Activated naive CD8-positive, alpha-beta T cell treated with anti-CD3 and anti-CD28 coated beads, Interleukin-2, amount 10 ng/mL, durations not matched to agents 7 days and 5 days (primary cell): ENCODE measurements around the gene KIR3DL2. TPM values are rescaled to one million over a fixed set of nuclear protein-coding genes. Genes with fewer than 3 reads are reported as not detected.
"Not testable (repeated sequence)": the region's sequence is repeated elsewhere in the genome, so short reads cannot be mapped to it uniquely, and the experiment has no call there.

Experiments
- ATAC-seq: fragments of 150-1000 bp; cut with Tn5 transposase; one replicate; pipeline ENCODE4 v1.10.0; 2021; ENCODE audit warnings: low read depth, moderate library complexity
- POLR2A ChIA-PET: fragments of 350-600 bp; sonication (Branson Sonifier 250); formaldehyde crosslinking; loops from one replicate; lab custom pipeline; 2021; ENCODE audit warnings: antibody characterized with exemption; lab: Charles Lee
- DNase-seq: peaks from one replicate; pipeline ENCODE4 v3.0.0; 2021
- H3K27ac Mint-ChIP-seq: one replicate; pipeline ENCODE4 v1.8.0; 2022; ENCODE audit warnings: mild to moderate bottlenecking, mixed read lengths
- H3K27me3 Mint-ChIP-seq: one replicate; pipeline ENCODE4 v1.8.0; 2022; ENCODE audit warnings: mild to moderate bottlenecking, moderate library complexity, mixed read lengths
- H3K36me3 Mint-ChIP-seq: one replicate; pipeline ENCODE4 v1.8.0; 2021; ENCODE audit warnings: mild to moderate bottlenecking, mixed read lengths
- H3K4me1 Mint-ChIP-seq: one replicate; pipeline ENCODE4 v1.8.0; 2021; ENCODE audit warnings: mixed read lengths
- H3K4me3 Mint-ChIP-seq: one replicate; pipeline ENCODE4 v1.8.0; 2022; ENCODE audit warnings: mild to moderate bottlenecking, moderate library complexity, mixed read lengths
- H3K9me3 Mint-ChIP-seq: one replicate; pipeline ENCODE4 v1.8.0; 2021; ENCODE audit warnings: mixed read lengths
- total RNA-seq, 2 experiments: library from RNA; stranded (reverse); gene quantifications; one replicate each; pipeline ENCODE4 v1.2.3, GENCODE V29; 2021

Gene KIR3DL2
- under 1 TPM; 0.23 to 0.36 TPM for total RNA-seq

- H3K9me3 Mint-ChIP-seq, H3K4me3 Mint-ChIP-seq, H3K4me1 Mint-ChIP-seq, H3K27ac Mint-ChIP-seq, ATAC-seq, POLR2A ChIA-PET, H3K27me3 Mint-ChIP-seq, H3K36me3 Mint-ChIP-seq, DNase-seq: not testable (repeated sequence)
Measured at GRCh38 chr19:54850061-54850640, at the start of gene KIR3DL2. TSS of gene KIR3DL2 (plus strand) at chr19:54850443. CDS start at chr19:54850476, 33 bp downstream.

GRCh38 chr19:54803410-54803809 is 46.8 kb upstream of the KIR3DL2 start, which contains the start of gene KIR2DL4:
TSS of gene KIR2DL4 (plus strand) at chr19:54803610. CDS start at chr19:54803652, 42 bp downstream.
- H3K9me3 Mint-ChIP-seq, result peaks cover 2% of the 10 kb centered on the region
- POLR2A ChIA-PET, result no interaction called here
- peaks cover 12% of the 10 kb centered on the region for H3K27me3 Mint-ChIP-seq
- no peak within 1 kb of the TSS for H3K27ac Mint-ChIP-seq
- ATAC-seq, result no peak
- H3K4me1 Mint-ChIP-seq, result no peaks in the 10 kb centered on the region
- H3K36me3 Mint-ChIP-seq, result no peaks in the 10 kb centered on the region
- DNase-seq, result no peak
- H3K4me3 Mint-ChIP-seq, result no peak within 1 kb of the TSS

GRCh38 chr19:54804101-54804500 is 46.1 kb upstream of the KIR3DL2 start:
- Mint-ChIP-seq H3K9me3 (peaks cover 2% of the 10 kb centered on the region), H3K4me3 (no peak overlapping the region), H3K27ac (no peak overlapping the region), H3K27me3 (peaks cover 6% of the 10 kb centered on the region), H3K36me3 (no peaks in the 10 kb centered on the region), H3K4me1 (no peaks in the 10 kb centered on the region)
- POLR2A ChIA-PET, result no interaction called here
- no peak for DNase-seq
- no peak for ATAC-seq

GRCh38 chr19:54804571-54804970 is 45.7 kb upstream of the KIR3DL2 start:
- DNase-seq, result no peak
- H3K4me3 Mint-ChIP-seq, result no peak overlapping the region
- H3K27ac Mint-ChIP-seq, result no peak overlapping the region
- no peaks in the 10 kb centered on the region for H3K4me1 Mint-ChIP-seq
- H3K36me3 Mint-ChIP-seq, result no peaks in the 10 kb centered on the region
- ATAC-seq, result no peak
- H3K9me3 Mint-ChIP-seq, result peaks cover 3% of the 10 kb centered on the region
- H3K27me3 Mint-ChIP-seq, result peaks cover 8% of the 10 kb centered on the region
- POLR2A ChIA-PET, result no interaction called here

- H3K36me3 Mint-ChIP-seq, result no peaks in the 10 kb centered on the region
- POLR2A ChIA-PET, result no interaction called here
- no peaks in the 10 kb centered on the region for H3K4me1 Mint-ChIP-seq
- H3K4me3 Mint-ChIP-seq, result no peak overlapping the region
- no peak overlapping the region for H3K27ac Mint-ChIP-seq
- peaks cover 4% of the 10 kb centered on the region for H3K9me3 Mint-ChIP-seq
- no peak for DNase-seq
- no peak for ATAC-seq
- H3K27me3 Mint-ChIP-seq, result peaks cover 9% of the 10 kb centered on the region
Measured at GRCh38 chr19:54805665-54806515, 44.4 kb upstream of the KIR3DL2 start.

- POLR2A ChIA-PET, result no interaction called here
- H3K36me3 Mint-ChIP-seq, result no peaks in the 10 kb centered on the region
- H3K27me3 Mint-ChIP-seq, result peaks cover 11% of the 10 kb centered on the region
Measured at GRCh38 chr19:54806516-54806838, 43.8 kb upstream of the KIR3DL2 start.

GRCh38 chr19:54814571-54814970 is 35.7 kb upstream of the KIR3DL2 start:
- H3K27ac Mint-ChIP-seq, H3K4me3 Mint-ChIP-seq, POLR2A ChIA-PET, H3K9me3 Mint-ChIP-seq, ATAC-seq, DNase-seq, H3K4me1 Mint-ChIP-seq, H3K27me3 Mint-ChIP-seq, H3K36me3 Mint-ChIP-seq: not testable (repeated sequence)

More at GRCh38 chr19:54806516-54806838, 43.8 kb upstream of the KIR3DL2 start:
- DNase-seq (no peak), ATAC-seq (no peak)
- peaks cover 6% of the 10 kb centered on the region for H3K9me3 Mint-ChIP-seq
- H3K27ac Mint-ChIP-seq, result no peak overlapping the region
- H3K4me3 Mint-ChIP-seq, result no peak overlapping the region
- no peaks in the 10 kb centered on the region for H3K4me1 Mint-ChIP-seq

GRCh38 chr19:54816251-54816650 is 34.0 kb upstream of the KIR3DL2 start, which contains the start of gene KIR3DL1:
TSS of gene KIR3DL1 (plus strand) at chr19:54816468.
- H3K27me3 Mint-ChIP-seq, DNase-seq, H3K9me3 Mint-ChIP-seq, H3K36me3 Mint-ChIP-seq, H3K4me3 Mint-ChIP-seq, H3K27ac Mint-ChIP-seq, POLR2A ChIA-PET, ATAC-seq, H3K4me1 Mint-ChIP-seq: not testable (repeated sequence)

GRCh38 chr19:54817670-54818536 is 32.3 kb upstream of the KIR3DL2 start:
- no peaks in the 10 kb centered on the region for H3K9me3 Mint-ChIP-seq
- POLR2A ChIA-PET, result no interaction called here
- H3K4me3 Mint-ChIP-seq, result no peak overlapping the region
- DNase-seq (no peak), ATAC-seq (no peak)
- H3K36me3 Mint-ChIP-seq, result no peaks in the 10 kb centered on the region
- H3K27me3 Mint-ChIP-seq, result peaks cover 3% of the 10 kb centered on the region
- no peaks in the 10 kb centered on the region for H3K4me1 Mint-ChIP-seq
- no peak overlapping the region for H3K27ac Mint-ChIP-seq

GRCh38 chr19:54824416-54824815 is 25.8 kb upstream of the KIR3DL2 start:
- H3K4me3 Mint-ChIP-seq, H3K9me3 Mint-ChIP-seq, DNase-seq, H3K27me3 Mint-ChIP-seq, H3K27ac Mint-ChIP-seq, POLR2A ChIA-PET, ATAC-seq, H3K36me3 Mint-ChIP-seq, H3K4me1 Mint-ChIP-seq: not testable (repeated sequence)

GRCh38 chr19:54825326-54825725 is 24.9 kb upstream of the KIR3DL2 start:
- H3K27ac Mint-ChIP-seq, POLR2A ChIA-PET, ATAC-seq, H3K9me3 Mint-ChIP-seq, H3K27me3 Mint-ChIP-seq, H3K36me3 Mint-ChIP-seq, DNase-seq, H3K4me1 Mint-ChIP-seq, H3K4me3 Mint-ChIP-seq: not testable (repeated sequence)

GRCh38 chr19:54828064-54828463 is 22.2 kb upstream of the KIR3DL2 start:
- H3K9me3 Mint-ChIP-seq, H3K27me3 Mint-ChIP-seq, ATAC-seq, H3K4me1 Mint-ChIP-seq, DNase-seq, POLR2A ChIA-PET, H3K27ac Mint-ChIP-seq, H3K36me3 Mint-ChIP-seq, H3K4me3 Mint-ChIP-seq: not testable (repeated sequence)

- ATAC-seq, H3K27ac Mint-ChIP-seq, H3K27me3 Mint-ChIP-seq, POLR2A ChIA-PET, DNase-seq, H3K36me3 Mint-ChIP-seq, H3K4me1 Mint-ChIP-seq, H3K9me3 Mint-ChIP-seq, H3K4me3 Mint-ChIP-seq: not testable (repeated sequence)
Measured at GRCh38 chr19:54832496-54832895, 17.7 kb upstream of the KIR3DL2 start, which contains the start of gene KIR2DS4. TSS of gene KIR2DS4 (plus strand) at chr19:54832676.
